Heart left ventricle (tissue), 16 donors: Measurements from ENCODE around the gene SHISA9. TPM values are rescaled to one million over a fixed set of nuclear protein-coding genes. Genes with fewer than 3 reads are reported as not detected.
"Not testable (repeated sequence)": the region's sequence is repeated elsewhere in the genome, so short reads cannot be mapped to it uniquely, and the experiment has no call there.

Experiments used
- ATAC-seq, 4 donors: fragments of 200-7000 bp; cut with Tn5 transposase; one replicate each; pipeline ENCODE4 v1.9.1; 2020 to 2022; ENCODE audit warnings: moderate library complexity in 4 of 4, mild to moderate bottlenecking in 3 of 4, moderate number of reproducible peaks in 1 of 4
- DNase-seq, 5 donors: peaks; one replicate each; pipeline ENCODE4 v3.0.0-alpha.2; 2020
- H3K27ac ChIP-seq, 12 donors: fragments of 200-600 bp; sonication (generic) in 4 of 12; one replicate each; pipeline versions ENCODE4 v1.5.0 to v1.8.0; 2016 to 2022; ENCODE audit warnings: mild to moderate bottlenecking in 2 of 12
- H3K27me3 ChIP-seq, 9 donors: fragments of 200-600 bp; sonication (generic) in 2 of 9; one replicate each; pipeline versions ENCODE4 v1.5.1 to v1.8.0; 2016 to 2022; ENCODE audit warnings: mild to moderate bottlenecking in 3 of 9
- H3K36me3 ChIP-seq, 9 donors: fragments of 200-600 bp; sonication (generic) in 2 of 9; one replicate each; pipeline versions ENCODE4 v1.5.0 to v1.8.0; 2018 to 2022; ENCODE audit warnings: mild to moderate bottlenecking in 2 of 9
- H3K4me1 ChIP-seq, 12 donors: fragments of 200-600 bp; sonication (generic) in 4 of 12; one replicate each; pipeline versions ENCODE4 v1.5.0 to v1.8.0; 2016 to 2022; ENCODE audit warnings: mild to moderate bottlenecking in 3 of 12
- H3K4me3 ChIP-seq, 12 donors: fragments of 200-600 bp; sonication (generic) in 4 of 12; one replicate each; pipeline versions ENCODE4 v1.5.0 to v1.8.0; 2017 to 2022; ENCODE audit warnings: mild to moderate bottlenecking in 9 of 12, moderate library complexity in 4 of 12
- H3K9me3 ChIP-seq, 12 donors: fragments of 200-600 bp; sonication (generic) in 4 of 12; one replicate each; pipeline versions ENCODE4 v1.5.0 to v1.8.0; 2016 to 2022; ENCODE audit warnings: mild to moderate bottlenecking in 1 of 12
- CTCF ChIP-seq, 12 donors: fragments of 200-600 bp; sonication (generic) in 4 of 12; IDR thresholded peaks; one replicate each; pipeline versions ENCODE4 v1.5.0 to v1.8.0; 2018 to 2022; ENCODE audit warnings: antibody characterized with exemption in 12 of 12, mild to moderate bottlenecking in 5 of 12
- POLR2A ChIP-seq, 2 donors: fragments of 450-650 bp; IDR thresholded peaks; one replicate each; pipeline ENCODE4 v1.6.1; 2017; ENCODE audit warnings: antibody characterized with exemption in 2 of 2, mild to moderate bottlenecking in 2 of 2, moderate library complexity in 2 of 2
- WGBS, 4 donors: extraction: QIAGEN DNeasy Blood & Tissue Kit in 2 of 4; methylation state at CpG; one replicate each; pipeline versions ENCODE4 v1.1.5 to v1.1.7; 2013 to 2018; 5-methylcytosine and 5-hydroxymethylcytosine counted together
- intact Hi-C, 10 donors: fragments of 100-400 bp; cut with DNase I; formaldehyde crosslinking; loops; one replicate each; pipeline versions ENCODE4 v1.11.1 to v1.14.2; 2022
- long read RNA-seq, 3 donors: library from polyadenylated mRNA; unstranded; transcript quantifications; one replicate each; pipeline ENCODE4 v2.0.0, GENCODE V29; 2020 to 2021
- polyA plus RNA-seq, 2 donors: library from polyadenylated mRNA; stranded (reverse); fragments of 200-250 nt; gene quantifications; one replicate each; pipeline ENCODE4 v1.2.3, GENCODE V29; 2013
- total RNA-seq, 9 donors: library from RNA; depleted of rRNA in 2 of 9; stranded (reverse); fragments of >200 nt in 2 of 9; fragmentation: NEBNext Ultra II Directional in 3 of 9; extraction: Animal tissue kit (Norgen Biotek cat#: 25700) in 3 of 9; gene quantifications; one replicate each; pipeline versions ENCODE4 v1.1.0 to v1.2.4, GENCODE V29; 2016 to 2023
- donor health status: ischemic (EF 13 %, LVEDD 7.1; RV severe dilation, severe dysfunction).
- donor health status: healthy with polysubstance abuse.
- donor health status: DM: no; HTN: yes; CAD: no.
- donor health status: DM: no; HTN: no; CAD: no.
- donor health status: ischemic (EF 25% LVEDD 6.9; RV normal size, moderate dysfunction).
- donor health status: ischemic (EF 25% LVEDD 5.7; RV mildly dilated, moderate dysfunction).
- donor health status: healthy.
- donor health status: DM: yes; HTN: yes; CAD: no.
- donor health status: ischemic (EF 35%, LVEDD 5.7; RV mildly dilated, moderate dysfunction).
- donor health status: nonischemic (EF 11% LVEDD 7.7; RV severe dilation, severe dysfunction).
- donor health status: DM: yes; HTN: yes; CAD: no.
- donor health status: PGD.
- donor health status: ischemic (EF 29% LVEDD 5.4; RV normal size, mild dysfunction).
- donor health status: nonischemic (EF 23%, LVEDD 6.1; RV moderate dilation, normal function).

SHISA9 gene
- total RNA-seq (under 1 TPM in 8 of 9 donors, not detected in 1; 0.09 to 0.83 (median 0.31) TPM), polyA plus RNA-seq (under 1 TPM; 0.08 to 0.21 TPM)
- long read RNA-seq, donor 1: 0 reads
- long read RNA-seq, donor 2: 0 reads
- long read RNA-seq, donor 3: 0 reads

- ATAC-seq: no peak
- H3K9me3 ChIP-seq: no peaks in the 10 kb centered on the region
- H3K27me3 ChIP-seq: peaks cover 30 to 91% (median 70%) of the 10 kb centered on the region in 9 donors
- TF ChIP-seq POLR2A (IDR thresholded peaks at IDR 0.05) (no peak), CTCF (IDR thresholded peaks at IDR 0.05) (no peak)
- WGBS, 4 donors: 0 to 1% (median 0%) methylated on average over 15 to 110 of the region's 110 CpGs
- intact Hi-C loops: loop anchor here in 1 of 10 donors (5.0 kb wide), 1 partner anchor 670 kb away; no protein-coding TSS in a partner anchor
- peaks cover 0 to 38% (median 0%) of the 10 kb centered on the region in 12 donors for H3K4me1 ChIP-seq
- DNase-seq: no peak
- H3K4me3 ChIP-seq: peak within 1 kb of the TSS in 10 of 12 donors; percentile 9 to 50 (median 28)
- H3K27ac ChIP-seq: no peak within 1 kb of the TSS
- no peaks in the 10 kb centered on the region for H3K36me3 ChIP-seq
These were observed at the start of gene SHISA9 for GRCh38 chr16:12901597-12902461. Gene SHISA9 (plus strand): TSS chr16:12901598.

- intact Hi-C loops: no loop called here
- 92 to 95% (median 94%) methylated on average over 3 of the region's 3 CpGs for WGBS, 4 donors
- Histone ChIP-seq H3K4me1 (no peaks in the 10 kb centered on the region), H3K9me3 (peaks cover 0 to 15% (median 0%) of the 10 kb centered on the region in 12 donors), H3K27me3 (no peaks in the 10 kb centered on the region), H3K4me3 (no peak overlapping the region), H3K36me3 (no peaks in the 10 kb centered on the region), H3K27ac (no peak overlapping the region)
- DNase-seq: no peak
- TF ChIP-seq POLR2A (IDR thresholded peaks at IDR 0.05) (no peak), CTCF (IDR thresholded peaks at IDR 0.05) (no peak)
- no peak for ATAC-seq
These were observed 47.4 kb upstream of the SHISA9 start for GRCh38 chr16:12853972-12854371.

- H3K4me1 ChIP-seq, H3K4me3 ChIP-seq, H3K27me3 ChIP-seq, ATAC-seq, intact Hi-C loops, DNase-seq, H3K27ac ChIP-seq, H3K36me3 ChIP-seq: not testable (repeated sequence)
- WGBS, 4 donors: 80 to 85% (median 82%) methylated on average over 2 of the region's 2 CpGs
- H3K9me3 ChIP-seq: peaks cover 0 to 15% (median 0%) of the 10 kb centered on the region in 12 donors
These were observed 44.0 kb upstream of the SHISA9 start for GRCh38 chr16:12857435-12857834.

GRCh38 chr16:12862327-12862726 is 39.1 kb upstream of the SHISA9 start:
- H3K9me3 ChIP-seq: peaks cover 0 to 5% (median 0%) of the 10 kb centered on the region in 12 donors
- peak in 1 of 4 donors; percentile 29 for ATAC-seq
- DNase-seq: no peak
- intact Hi-C loops: no loop called here
- H3K4me3 ChIP-seq: no peak overlapping the region
- H3K27ac ChIP-seq: no peak overlapping the region
- H3K36me3 ChIP-seq: no peaks in the 10 kb centered on the region
- 83 to 86% (median 85%) methylated on average over 22 of the region's 22 CpGs for whole genome bisulfite sequencing, 4 donors
- no peaks in the 10 kb centered on the region for H3K4me1 ChIP-seq
- H3K27me3 ChIP-seq: peaks cover 0 to 14% (median 0%) of the 10 kb centered on the region in 9 donors
- TF ChIP-seq CTCF (IDR thresholded peaks at IDR 0.05) (no peak), POLR2A (IDR thresholded peaks at IDR 0.05) (no peak)
